Measurements from ENCODE around the gene PTGDS.

The PTGDS gene

DNA sequence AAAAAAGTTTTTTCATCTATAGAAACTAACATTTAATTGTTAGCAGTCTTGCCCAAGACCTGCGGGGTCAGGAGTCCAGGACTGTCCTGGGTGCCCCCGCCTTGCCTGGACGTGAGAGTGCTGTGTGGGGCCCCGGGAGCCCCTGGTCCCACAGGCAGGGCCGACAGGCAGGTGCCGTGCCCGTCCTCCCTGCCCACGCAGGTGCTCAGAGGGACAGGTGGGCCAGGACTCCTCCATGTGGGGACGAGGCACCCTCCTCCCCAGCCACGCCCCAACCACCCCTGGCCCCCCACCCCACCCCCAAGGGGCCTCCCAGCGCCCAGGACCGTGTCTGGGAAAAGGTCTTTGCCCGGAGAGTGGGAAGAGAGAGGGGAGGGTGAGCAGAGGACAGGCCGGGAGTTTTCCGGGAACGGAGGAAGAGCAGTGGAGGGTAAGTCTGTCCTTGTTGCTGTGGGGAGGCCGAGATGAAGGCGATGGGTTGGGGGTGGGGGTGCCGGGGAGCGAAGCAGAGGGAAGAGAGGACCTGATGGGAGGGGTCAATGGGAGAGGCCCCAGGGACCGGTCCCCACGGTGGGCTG, 28.0 kb upstream of the PTGDS start:
- ChIA-PET CTCF (interaction anchor here (2.5 to 6.5 kb wide), 2 partner anchors 80 to 85 kb away, joined by 9 to 126 read pairs; partner anchors contain the start of gene FUT7), POLR2A (no interaction called here)
- TF ChIP-seq, protein P1, sequence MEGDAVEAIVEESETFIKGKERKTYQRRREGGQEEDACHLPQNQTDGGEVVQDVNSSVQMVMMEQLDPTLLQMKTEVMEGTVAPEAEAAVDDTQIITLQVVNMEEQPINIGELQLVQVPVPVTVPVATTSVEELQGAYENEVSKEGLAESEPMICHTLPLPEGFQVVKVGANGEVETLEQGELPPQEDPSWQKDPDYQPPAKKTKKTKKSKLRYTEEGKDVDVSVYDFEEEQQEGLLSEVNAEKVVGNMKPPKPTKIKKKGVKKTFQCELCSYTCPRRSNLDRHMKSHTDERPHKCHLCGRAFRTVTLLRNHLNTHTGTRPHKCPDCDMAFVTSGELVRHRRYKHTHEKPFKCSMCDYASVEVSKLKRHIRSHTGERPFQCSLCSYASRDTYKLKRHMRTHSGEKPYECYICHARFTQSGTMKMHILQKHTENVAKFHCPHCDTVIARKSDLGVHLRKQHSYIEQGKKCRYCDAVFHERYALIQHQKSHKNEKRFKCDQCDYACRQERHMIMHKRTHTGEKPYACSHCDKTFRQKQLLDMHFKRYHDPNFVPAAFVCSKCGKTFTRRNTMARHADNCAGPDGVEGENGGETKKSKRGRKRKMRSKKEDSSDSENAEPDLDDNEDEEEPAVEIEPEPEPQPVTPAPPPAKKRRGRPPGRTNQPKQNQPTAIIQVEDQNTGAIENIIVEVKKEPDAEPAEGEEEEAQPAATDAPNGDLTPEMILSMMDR (IDR thresholded peaks at IDR 0.05; ENCODE audit: control extremely low read depth, extremely low read depth, low read depth, missing control alignments), result no peak
- no peak for DNase-seq (ENCODE audit: extremely low spot score)

DNA sequence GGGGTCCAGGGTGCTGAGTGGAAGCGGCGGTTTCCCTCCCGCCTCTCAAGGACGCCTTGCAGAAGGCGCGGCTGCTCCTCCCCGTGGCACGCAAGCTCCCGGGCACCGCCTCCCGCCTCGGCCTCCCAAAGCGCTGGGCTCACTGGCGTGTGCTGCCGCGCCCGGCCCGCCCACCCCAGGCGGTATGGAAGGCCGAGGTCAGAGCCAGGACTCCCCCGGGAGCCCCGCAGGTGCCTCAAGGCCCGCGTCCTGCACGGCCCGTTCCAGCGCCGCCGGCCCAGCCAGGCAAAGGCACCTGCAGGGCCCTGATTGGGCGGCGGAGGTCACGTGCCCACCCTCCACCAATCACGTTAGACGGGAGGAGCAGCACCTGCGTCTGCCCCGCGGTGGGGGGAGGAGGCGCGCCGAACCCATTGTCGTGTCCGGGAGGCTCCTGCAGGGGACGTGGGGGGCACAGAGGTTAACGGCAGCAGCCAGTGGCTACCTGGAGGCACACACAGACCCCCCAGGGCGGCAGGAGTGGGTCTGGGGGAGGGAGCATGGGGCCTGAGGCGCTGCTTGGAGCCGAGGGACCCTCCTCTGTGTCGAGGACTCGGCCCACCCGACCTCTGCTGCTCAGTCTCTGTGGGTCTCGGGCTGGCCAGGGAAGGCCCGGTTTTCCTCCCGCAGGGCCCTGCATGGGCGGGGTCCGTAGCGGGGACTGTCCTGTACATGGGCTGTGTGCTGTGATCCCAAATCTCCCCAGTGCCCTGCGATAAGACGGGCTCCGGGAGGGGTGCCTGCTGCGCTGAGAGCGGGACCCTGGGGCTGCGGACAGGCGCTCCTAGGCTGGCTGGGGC, 27.3 kb upstream of the PTGDS start:
- TF ChIP-seq, protein P1 (IDR thresholded peaks at IDR 0.05; ENCODE audit: control extremely low read depth, extremely low read depth, low read depth, missing control alignments), result no peak
- CTCF ChIA-PET, result interaction anchor here (2.5 to 6.5 kb wide), 2 partner anchors 79 to 84 kb away, joined by 9 to 126 read pairs; partner anchors contain the start of gene FUT7
- POLR2A ChIA-PET, result no interaction called here
- DNase-seq (ENCODE audit: extremely low spot score), result peak; percentile 100

DNA sequence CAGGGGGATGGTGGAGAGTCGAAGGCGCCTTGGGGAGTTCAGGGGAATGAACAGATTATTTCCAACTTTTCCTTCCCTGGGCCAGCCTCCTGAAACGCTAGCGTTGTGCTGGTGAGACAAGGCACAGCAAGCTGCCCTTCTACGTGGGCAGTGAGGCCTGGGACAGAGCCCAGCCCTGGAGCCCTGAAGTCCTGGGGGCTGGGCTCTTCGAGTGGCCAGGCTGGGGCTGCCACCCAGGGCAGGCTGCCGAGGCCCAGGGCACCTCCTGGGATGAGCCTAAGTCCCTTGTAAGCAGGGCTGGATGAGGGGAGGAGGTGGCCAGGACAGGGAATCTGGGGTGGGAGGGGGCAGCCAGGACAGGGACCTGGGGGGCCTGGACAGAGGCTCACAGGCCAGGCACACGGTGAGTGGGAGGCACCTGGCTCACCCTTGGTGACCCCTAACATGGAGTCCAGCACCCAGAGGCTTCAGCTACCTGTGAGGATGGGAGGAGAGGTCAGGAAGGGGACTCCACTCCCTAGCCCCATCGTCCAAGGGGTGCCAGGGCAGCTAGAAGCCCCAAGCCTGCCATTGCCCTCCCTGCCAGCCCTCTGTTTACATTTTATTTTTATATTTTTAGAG, 26.5 kb upstream of the PTGDS start:
- ChIA-PET CTCF (interaction anchor here (2.5 kb wide), 1 partner anchor 78 kb away, joined by 9 read pairs; no protein-coding TSS in a partner anchor), POLR2A (no interaction called here)
- TF ChIP-seq, protein P1 (IDR thresholded peaks at IDR 0.05; ENCODE audit: control extremely low read depth, extremely low read depth, low read depth, missing control alignments), result no peak
- no peak for DNase-seq (ENCODE audit: extremely low spot score)

DNA sequence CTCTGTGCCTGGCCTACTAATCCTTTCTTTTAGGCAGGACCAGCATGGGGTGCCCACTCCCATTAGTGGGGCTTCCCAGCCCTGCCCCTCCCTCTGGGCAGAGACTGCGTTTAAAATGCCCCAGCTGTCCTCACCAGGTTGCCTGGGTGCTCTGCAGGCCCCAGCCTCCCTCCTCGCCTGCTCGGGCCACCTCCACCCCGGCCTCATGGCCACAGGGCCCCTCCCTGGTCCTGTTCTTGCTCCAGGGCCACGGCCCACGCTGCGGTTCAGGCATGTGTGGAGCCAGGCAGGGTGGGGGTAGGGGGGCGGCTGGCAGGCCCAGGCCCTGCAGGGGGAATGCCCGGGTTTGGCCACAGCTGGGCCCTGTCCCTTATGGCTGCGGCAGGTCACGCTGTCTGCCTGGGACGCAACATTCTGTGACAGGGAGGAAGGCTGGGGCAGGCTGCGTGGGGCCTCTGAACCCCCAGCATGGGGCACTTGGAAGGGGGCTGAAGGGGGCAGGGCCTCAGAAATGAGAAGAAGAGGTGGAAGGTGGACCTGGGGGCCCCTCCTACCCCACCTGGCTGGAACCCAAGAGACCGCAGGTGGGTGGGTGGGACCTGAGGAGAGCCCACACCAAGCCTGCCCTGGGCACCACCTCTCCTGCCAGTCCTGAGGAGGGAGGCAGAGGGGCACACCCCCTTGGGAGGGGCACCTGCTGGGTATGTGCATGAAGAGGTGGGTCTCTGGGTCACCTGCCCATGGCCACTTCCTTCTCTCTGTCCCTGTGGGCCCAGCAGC, 25.6 kb upstream of the PTGDS start, which contains the start of gene LCN12:
Gene LCN12 (plus strand): TSS at position 733 of the 780 bp plus-strand sequence. CDS start 55 bp downstream, outside the sequence.
- no peak for DNase-seq (ENCODE audit: extremely low spot score)
- TF ChIP-seq, protein P1 (IDR thresholded peaks at IDR 0.05; ENCODE audit: control extremely low read depth, extremely low read depth, low read depth, missing control alignments), result no peak
- CTCF ChIA-PET, result interaction anchor here (2.5 kb wide), 1 partner anchor 78 kb away, joined by 9 read pairs; no protein-coding TSS in a partner anchor
- POLR2A ChIA-PET, result no interaction called here

DNA sequence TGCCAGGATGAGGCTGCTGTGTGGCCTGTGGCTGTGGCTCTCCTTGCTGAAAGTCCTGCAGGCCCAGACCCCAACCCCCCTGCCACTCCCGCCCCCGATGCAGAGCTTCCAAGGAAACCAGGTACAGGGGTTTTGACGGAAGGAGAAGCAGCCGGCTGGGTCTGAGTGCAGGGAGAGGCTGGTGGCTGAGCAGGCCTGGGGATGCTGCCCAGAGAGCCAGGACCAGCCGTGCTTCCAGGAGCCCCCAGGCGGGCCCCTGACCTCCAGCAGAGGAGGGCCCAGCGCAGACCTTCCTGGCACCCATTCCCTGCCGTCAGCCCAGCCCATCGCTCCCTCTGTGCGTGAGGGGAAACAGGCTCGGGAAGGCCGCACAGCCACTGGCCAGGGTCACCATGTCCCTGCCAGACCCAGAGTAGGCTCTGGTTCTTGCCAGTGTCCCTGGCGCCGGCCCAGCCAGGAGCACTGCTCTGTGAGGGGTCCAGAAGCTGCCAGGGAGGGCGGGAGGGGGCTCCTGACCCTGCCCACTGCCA, 24.9 kb upstream of the PTGDS start:
- DNase-seq (ENCODE audit: extremely low spot score), result no peak
- CTCF ChIA-PET, result interaction anchor here (2.4 kb wide), 1 partner anchor 83 kb away, joined by 8 read pairs; no protein-coding TSS in a partner anchor

More for the DNA sequence above, 24.9 kb upstream of the PTGDS start:
- TF ChIP-seq, protein P1 (IDR thresholded peaks at IDR 0.05; ENCODE audit: control extremely low read depth, extremely low read depth, low read depth, missing control alignments), result no peak
- POLR2A ChIA-PET, result no interaction called here

Data from GM10248 (cell line).